ENCODE results near the gene SH3BGRL2. TPM values are rescaled to one million over a fixed set of nuclear protein-coding genes. Genes with fewer than 3 reads are reported as not detected.

Gene SH3BGRL2
- total and polyA plus RNA-seq, 4 donors, result 23.8 to 71.3 (median 34.3) TPM

DNA sequence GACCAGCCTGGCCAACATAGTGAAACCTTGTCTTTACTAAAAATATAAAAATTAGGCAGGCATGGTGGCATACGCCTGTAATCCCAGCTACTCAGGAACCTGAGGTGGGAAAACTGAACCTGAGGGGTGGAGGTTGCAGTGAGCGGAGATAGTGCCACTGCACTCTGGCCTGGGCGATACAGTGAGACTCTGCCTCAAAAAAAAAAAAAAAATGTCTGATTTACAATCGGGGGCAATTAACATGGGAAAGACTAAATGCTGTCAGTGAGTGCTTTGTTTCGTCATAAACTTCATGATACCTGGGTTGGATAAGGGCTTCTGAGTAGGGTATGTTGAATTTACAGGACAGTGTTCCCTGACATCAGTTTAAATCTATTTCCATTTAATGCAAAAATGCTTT is 8.0 kb upstream of the SH3BGRL2 start:
- TF ChIP-seq JUND (IDR thresholded peaks at IDR 0.05) (no peak), YY1 (IDR thresholded peaks at IDR 0.05) (no peak), HNF4A (conservative IDR thresholded peaks at IDR 0.05) (no peak)
- TF ChIP-seq, protein P1, sequence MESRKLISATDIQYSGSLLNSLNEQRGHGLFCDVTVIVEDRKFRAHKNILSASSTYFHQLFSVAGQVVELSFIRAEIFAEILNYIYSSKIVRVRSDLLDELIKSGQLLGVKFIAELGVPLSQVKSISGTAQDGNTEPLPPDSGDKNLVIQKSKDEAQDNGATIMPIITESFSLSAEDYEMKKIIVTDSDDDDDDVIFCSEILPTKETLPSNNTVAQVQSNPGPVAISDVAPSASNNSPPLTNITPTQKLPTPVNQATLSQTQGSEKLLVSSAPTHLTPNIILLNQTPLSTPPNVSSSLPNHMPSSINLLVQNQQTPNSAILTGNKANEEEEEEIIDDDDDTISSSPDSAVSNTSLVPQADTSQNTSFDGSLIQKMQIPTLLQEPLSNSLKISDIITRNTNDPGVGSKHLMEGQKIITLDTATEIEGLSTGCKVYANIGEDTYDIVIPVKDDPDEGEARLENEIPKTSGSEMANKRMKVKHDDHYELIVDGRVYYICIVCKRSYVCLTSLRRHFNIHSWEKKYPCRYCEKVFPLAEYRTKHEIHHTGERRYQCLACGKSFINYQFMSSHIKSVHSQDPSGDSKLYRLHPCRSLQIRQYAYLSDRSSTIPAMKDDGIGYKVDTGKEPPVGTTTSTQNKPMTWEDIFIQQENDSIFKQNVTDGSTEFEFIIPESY (IDR thresholded peaks at IDR 0.05), result no peak
- 87% methylated on average over 5 of the region's 5 CpGs for WGBS
- Histone ChIP-seq H3K4me1 (ENCODE audit: control insufficient read depth in 4 of 4, insufficient read depth in 4 of 4, low read length in 3 of 4) (peaks cover under 1 to 15% (median 5%) of the 10 kb centered on the region in 4 donors), H3K9ac (ENCODE audit: low read depth in 1 of 2, low read length in 2 of 2) (no peak overlapping the region), H3K4me3 (ENCODE audit: low read depth in 1 of 3, low read length in 3 of 3) (no peak overlapping the region), H3K9me3 (ENCODE audit: control insufficient read depth in 4 of 4, low read length in 3 of 4) (no peaks in the 10 kb centered on the region), H3K27me3 (ENCODE audit: control insufficient read depth in 4 of 4, insufficient read depth in 4 of 4, low read length in 3 of 4) (no peaks in the 10 kb centered on the region), H3K36me3 (ENCODE audit: control insufficient read depth in 4 of 4, insufficient read depth in 3 of 4, low read depth in 1 of 4, low read length in 3 of 4) (no peaks in the 10 kb centered on the region), H3K27ac (ENCODE audit: low read depth in 1 of 2, low read length in 2 of 2) (no peak overlapping the region)
- DNase-seq (ENCODE audit: low spot score), result no peak

DNA sequence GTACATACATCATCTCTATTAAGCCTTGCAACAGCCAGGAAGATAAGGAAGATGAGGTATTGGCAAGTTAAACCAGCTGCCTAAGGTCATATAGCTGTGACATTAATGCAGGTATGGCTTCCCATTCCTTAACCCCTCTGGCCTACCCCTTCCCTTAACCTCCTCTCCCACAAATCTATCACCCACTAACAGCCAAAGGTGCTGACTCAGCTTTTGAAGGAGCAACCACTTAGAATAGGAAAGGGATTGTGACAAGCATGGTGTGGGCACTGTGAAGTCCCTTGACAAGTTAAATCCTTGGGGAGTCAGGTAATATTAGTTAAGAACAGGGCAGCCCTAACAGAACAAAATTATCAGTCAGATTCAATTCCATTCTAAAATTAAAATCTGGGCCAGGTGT is 5.4 kb upstream of the SH3BGRL2 start:
- H3K9me3 ChIP-seq (ENCODE audit: control insufficient read depth in 4 of 4, low read length in 3 of 4), result no peaks in the 10 kb centered on the region
- H3K36me3 ChIP-seq (ENCODE audit: control insufficient read depth in 4 of 4, insufficient read depth in 3 of 4, low read depth in 1 of 4, low read length in 3 of 4), result no peaks in the 10 kb centered on the region
- no peak overlapping the region for H3K27ac ChIP-seq (ENCODE audit: low read depth in 1 of 2, low read length in 2 of 2)
- H3K4me3 ChIP-seq (ENCODE audit: low read depth in 1 of 3, low read length in 3 of 3), result no peak overlapping the region
- TF ChIP-seq HNF4A (conservative IDR thresholded peaks at IDR 0.05), result no peak
- TF ChIP-seq, protein P1 (IDR thresholded peaks at IDR 0.05), result no peak
- H3K27me3 ChIP-seq (ENCODE audit: control insufficient read depth in 4 of 4, insufficient read depth in 4 of 4, low read length in 3 of 4), result no peaks in the 10 kb centered on the region
- peaks cover 0 to 20% (median 11%) of the 10 kb centered on the region in 4 donors for H3K4me1 ChIP-seq (ENCODE audit: control insufficient read depth in 4 of 4, insufficient read depth in 4 of 4, low read length in 3 of 4)
- DNase-seq (ENCODE audit: low spot score), result no peak
- H3K9ac ChIP-seq (ENCODE audit: low read depth in 1 of 2, low read length in 2 of 2), result no peak overlapping the region

DNA sequence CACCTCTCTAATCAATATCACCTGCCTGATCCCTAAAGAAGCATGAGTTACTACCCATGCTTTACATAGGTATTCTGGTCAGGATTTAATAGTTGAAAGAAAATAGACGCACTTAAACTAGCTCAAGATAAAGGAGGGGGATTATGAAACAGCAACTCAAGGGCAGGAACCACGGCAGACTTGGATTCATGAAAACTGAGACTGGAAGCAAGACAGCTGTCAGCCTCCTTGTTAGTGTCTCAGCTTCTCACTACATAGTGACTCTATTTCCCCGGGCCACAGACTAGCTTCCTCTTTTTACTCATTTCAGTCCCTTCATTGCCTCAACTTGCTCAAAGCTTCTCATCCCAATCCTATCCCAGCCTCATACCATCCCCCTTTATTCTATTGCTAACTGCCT is 4.3 kb upstream of the SH3BGRL2 start:
- no peaks in the 10 kb centered on the region for H3K27me3 ChIP-seq (ENCODE audit: control insufficient read depth in 4 of 4, insufficient read depth in 4 of 4, low read length in 3 of 4)
- no peak overlapping the region for H3K9ac ChIP-seq (ENCODE audit: low read depth in 1 of 2, low read length in 2 of 2)
- WGBS, result 96% methylated on average over 3 of the region's 3 CpGs
- no peaks in the 10 kb centered on the region for H3K9me3 ChIP-seq (ENCODE audit: control insufficient read depth in 4 of 4, low read length in 3 of 4)
- DNase-seq (ENCODE audit: low spot score), result no peak
- H3K4me1 ChIP-seq (ENCODE audit: control insufficient read depth in 4 of 4, insufficient read depth in 4 of 4, low read length in 3 of 4), result peaks cover 0 to 20% (median 11%) of the 10 kb centered on the region in 4 donors
- H3K36me3 ChIP-seq (ENCODE audit: control insufficient read depth in 4 of 4, insufficient read depth in 3 of 4, low read depth in 1 of 4, low read length in 3 of 4), result no peaks in the 10 kb centered on the region
- TF ChIP-seq RAD21 (IDR thresholded peaks at IDR 0.05) (no peak), EGR1 (IDR thresholded peaks at IDR 0.05; ENCODE audit: low read depth in 2 of 2) (no peak), HNF4G (IDR thresholded peaks at IDR 0.05) (no peak), JUND (IDR thresholded peaks at IDR 0.05) (no peak), FOXA1 (IDR thresholded peaks at IDR 0.05) (no peak)
- TF ChIP-seq, protein P2, sequence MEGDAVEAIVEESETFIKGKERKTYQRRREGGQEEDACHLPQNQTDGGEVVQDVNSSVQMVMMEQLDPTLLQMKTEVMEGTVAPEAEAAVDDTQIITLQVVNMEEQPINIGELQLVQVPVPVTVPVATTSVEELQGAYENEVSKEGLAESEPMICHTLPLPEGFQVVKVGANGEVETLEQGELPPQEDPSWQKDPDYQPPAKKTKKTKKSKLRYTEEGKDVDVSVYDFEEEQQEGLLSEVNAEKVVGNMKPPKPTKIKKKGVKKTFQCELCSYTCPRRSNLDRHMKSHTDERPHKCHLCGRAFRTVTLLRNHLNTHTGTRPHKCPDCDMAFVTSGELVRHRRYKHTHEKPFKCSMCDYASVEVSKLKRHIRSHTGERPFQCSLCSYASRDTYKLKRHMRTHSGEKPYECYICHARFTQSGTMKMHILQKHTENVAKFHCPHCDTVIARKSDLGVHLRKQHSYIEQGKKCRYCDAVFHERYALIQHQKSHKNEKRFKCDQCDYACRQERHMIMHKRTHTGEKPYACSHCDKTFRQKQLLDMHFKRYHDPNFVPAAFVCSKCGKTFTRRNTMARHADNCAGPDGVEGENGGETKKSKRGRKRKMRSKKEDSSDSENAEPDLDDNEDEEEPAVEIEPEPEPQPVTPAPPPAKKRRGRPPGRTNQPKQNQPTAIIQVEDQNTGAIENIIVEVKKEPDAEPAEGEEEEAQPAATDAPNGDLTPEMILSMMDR (IDR thresholded peaks at IDR 0.05; ENCODE audit: low read depth, low read length, missing input control), result no peak
- no peak overlapping the region for H3K27ac ChIP-seq (ENCODE audit: low read depth in 1 of 2, low read length in 2 of 2)
- no peak overlapping the region for H3K4me3 ChIP-seq (ENCODE audit: low read depth in 1 of 3, low read length in 3 of 3)

Measured in liver (tissue), 9 donors.